K562 (cell line): ENCODE results near the gene TMSB4X. TPM values are rescaled to one million over a fixed set of nuclear protein-coding genes. Genes with fewer than 3 reads are reported as not detected.

Experiments
- ATAC-seq: fragments of 200-7000 bp; cut with Tn5 transposase; 3 replicates; pipeline ENCODE4 v1.9.1; 2020; ENCODE audit warnings: moderate library complexity
- BruUV-seq: library from RNA; stranded (reverse); fragments of 400-500 nt; replicated peaks from 2 replicates; lab custom pipeline; 2021; lab: Mats Ljungman, UMichigan
- CTCF ChIA-PET: fragments of 300-600 bp; formaldehyde crosslinking; extraction: SDS; loops from one replicate; lab custom pipeline; 2021; ENCODE audit warnings: low intra/inter-chr PET ratio; lab: Yijun Ruan, JAX
- POLR2A ChIA-PET: fragments of 300-600, 350-650 bp; sonication (Branson Sonifier 250); formaldehyde crosslinking; extraction: SDS; loops from one replicate; lab custom pipeline; 2021; ENCODE audit warnings: antibody characterized with exemption, inconsistent platforms; lab: Yijun Ruan, JAX
- DNase-seq, 4 experiments: peaks; one replicate each; pipeline versions ENCODE4 v3.0.0 to v3.0.0-alpha.2; 2011 to 2018; ENCODE audit warnings: low spot score in 3 of 4, mixed read lengths in 3 of 4; ENCODE audit errors: extremely low read depth in 1 of 4
- FAIRE-seq: peaks from 2 replicates; lab custom pipeline; 2011; peaks lifted over from hg19 to GRCh38; lab: Jason Lieb, UNC
- H2AFZ ChIP-seq: 2 replicates; pipeline ENCODE4 v1.6.0; 2011; ENCODE audit warnings: low read depth, low read length, control low read depth, inconsistent platforms
- H3K27ac ChIP-seq: fragments of 200-600 bp; 3 replicates; pipeline ENCODE4 v1.8.0; 2011; ENCODE audit warnings: low read depth, mild to moderate bottlenecking, control low read depth, inconsistent platforms, low read length, moderate library complexity, mixed read lengths; ENCODE audit errors: extremely low read depth
- H3K27me3 ChIP-seq, 2 experiments: fragments of 300-600 bp in 1 of 2; 2 replicates in 1 of 2; 3 replicates in 1 of 2; pipeline versions ENCODE4 v1.6.0 to v1.8.0; 2011; ENCODE audit warnings: inconsistent platforms in 2 of 2, low read length in 2 of 2, mild to moderate bottlenecking in 1 of 2, mixed read lengths in 1 of 2, moderate library complexity in 1 of 2; ENCODE audit not compliant: control insufficient read depth in 2 of 2, insufficient read depth in 2 of 2
- H3K36me3 ChIP-seq: fragments of 300-600 bp; 3 replicates; pipeline ENCODE4 v1.8.0; 2011; ENCODE audit warnings: mild to moderate bottlenecking, low read length, inconsistent platforms; ENCODE audit not compliant: control insufficient read depth, insufficient read depth
- H3K4me1 ChIP-seq, 2 experiments: fragments of 200-600 bp in 1 of 2; replicated peaks in 1 of 2; 2 replicates in 1 of 2; 3 replicates in 1 of 2; pipeline versions ENCODE4 v1.5.1 to v1.8.0; 2011; ENCODE audit warnings: inconsistent platforms in 2 of 2, low read length in 2 of 2, mild to moderate bottlenecking in 1 of 2, mixed read lengths in 1 of 2, moderate library complexity in 1 of 2; ENCODE audit not compliant: control insufficient read depth in 2 of 2, insufficient read depth in 2 of 2
- H3K4me2 ChIP-seq: 2 replicates; pipeline ENCODE4 v1.6.1; 2011; ENCODE audit warnings: low read length, control low read depth, inconsistent platforms, mixed read lengths; ENCODE audit not compliant: insufficient read depth
- H3K4me3 ChIP-seq: fragments of 200-600 bp; sonication (generic), shearing (Covaris generic); 2 replicates; pipeline ENCODE4 v1.5.1; 2016; ENCODE audit warnings: control low read depth, inconsistent platforms
- H3K79me2 ChIP-seq: fragments of 200-600 bp; 3 replicates; pipeline ENCODE4 v1.8.0; 2011; ENCODE audit warnings: low read length, inconsistent platforms; ENCODE audit not compliant: control insufficient read depth, insufficient read depth
- H3K9ac ChIP-seq, 2 experiments: 2 replicates each; pipeline versions ENCODE4 v1.6.0 to v1.6.1; 2011; ENCODE audit warnings: low read depth in 2 of 2, low read length in 2 of 2, control low read depth in 1 of 2, inconsistent platforms in 1 of 2, mild to moderate bottlenecking in 1 of 2, mixed read lengths in 1 of 2; ENCODE audit not compliant: insufficient read depth in 1 of 2
- H3K9me1 ChIP-seq: one replicate; pipeline ENCODE4 v1.6.0; 2011; ENCODE audit warnings: inconsistent platforms, mild to moderate bottlenecking, low read length, moderate library complexity; ENCODE audit not compliant: control insufficient read depth, insufficient read depth
- H3K9me3 ChIP-seq: replicated peaks from 2 replicates; pipeline ENCODE4 v1.5.1; 2011; ENCODE audit warnings: low read depth, low read length, inconsistent platforms; ENCODE audit not compliant: control insufficient read depth, insufficient read depth
- H4K20me1 ChIP-seq: replicated peaks from 2 replicates; pipeline ENCODE4 v1.6.1; 2011; ENCODE audit warnings: low read length, inconsistent platforms, mixed read lengths; ENCODE audit not compliant: control insufficient read depth, insufficient read depth
- C11orf30 ChIP-seq: fragments of 450-650 bp; IDR thresholded peaks from 2 replicates; pipeline ENCODE4 v1.6.1; 2016; ENCODE audit warnings: low read depth, mild to moderate bottlenecking
- CEBPB ChIP-seq: fragments of 450-650 bp; IDR thresholded peaks from 2 replicates; pipeline ENCODE4 v1.6.1; 2016; ENCODE audit warnings: missing genetic modification characterization, missing compliant biosample characterization
- ESRRA ChIP-seq: fragments of 450-650 bp; IDR thresholded peaks from 2 replicates; pipeline ENCODE4 v1.6.1; 2014; ENCODE audit warnings: low read depth, mild to moderate bottlenecking, moderate library complexity, borderline replicate concordance
- FOXM1 ChIP-seq, 2 experiments: fragments of 450-650 bp in 1 of 2; sonication (generic) in 1 of 2; formaldehyde crosslinking in 1 of 2; IDR thresholded peaks; 2 replicates each; pipeline versions ENCODE4 v1.6.1 to v1.9.0; 2017 to 2022; ENCODE audit warnings: low read depth in 2 of 2, mild to moderate bottlenecking in 2 of 2, missing genetic modification reagents in 1 of 2, moderate library complexity in 1 of 2
- KLF13 ChIP-seq: fragments of 450-650 bp; IDR thresholded peaks from 2 replicates; pipeline ENCODE4 v1.6.1; 2016; ENCODE audit warnings: missing genetic modification characterization, low read depth, mild to moderate bottlenecking, missing compliant biosample characterization, moderate library complexity, borderline replicate concordance
- MCM2 ChIP-seq: fragments of 450-650 bp; IDR thresholded peaks from 2 replicates; pipeline ENCODE4 v1.6.1; 2017; ENCODE audit warnings: low read depth, mild to moderate bottlenecking
- NFE2 ChIP-seq: IDR thresholded peaks from 2 replicates; pipeline ENCODE4 v1.6.1; 2014; ENCODE audit warnings: antibody characterized with exemption, low read depth
- NR2C1 ChIP-seq, 2 experiments: fragments of 450-650 bp; IDR thresholded peaks; 2 replicates each; pipeline ENCODE4 v1.6.1; 2017; ENCODE audit warnings: mild to moderate bottlenecking in 2 of 2, antibody characterized with exemption in 1 of 2, inconsistent platforms in 1 of 2, missing compliant biosample characterization in 1 of 2, missing genetic modification characterization in 1 of 2
- RBM25 ChIP-seq: fragments of 200-400 bp; formaldehyde crosslinking; IDR thresholded peaks from 2 replicates; pipeline ENCODE4 v1.6.1; 2018; ENCODE audit warnings: low read length, low read depth, moderate library complexity; ENCODE audit not compliant: severe bottlenecking
- RCOR1 ChIP-seq, 2 experiments: IDR thresholded peaks; 2 replicates each; pipeline ENCODE4 v1.6.1; 2012; ENCODE audit warnings: low read depth in 2 of 2, low read length in 2 of 2, borderline replicate concordance in 1 of 2, improper control_type of control experiment in 1 of 2
- SIX5 ChIP-seq, 2 experiments: IDR thresholded peaks; 2 replicates each; pipeline ENCODE4 v1.6.1; 2011; ENCODE audit warnings: low read length in 2 of 2, borderline replicate concordance in 1 of 2, low read depth in 1 of 2, mild to moderate bottlenecking in 1 of 2, moderate library complexity in 1 of 2; ENCODE audit not compliant: insufficient read depth in 1 of 2
- SOX6 ChIP-seq: fragments of 450-650 bp; IDR thresholded peaks from 2 replicates; pipeline ENCODE4 v1.6.1; 2014; ENCODE audit warnings: mild to moderate bottlenecking
- SPI1 ChIP-seq: IDR thresholded peaks from 2 replicates; pipeline ENCODE4 v1.6.1; 2011; ENCODE audit warnings: low read depth, low read length, control low read depth, borderline replicate concordance
- ZNF134 ChIP-seq: fragments of 250-450 bp; sonication (Bioruptor Pico); conservative IDR thresholded peaks from 2 replicates; pipeline ENCODE4 v1.4.0; 2020
- ZNF23 ChIP-seq: fragments of 250-450 bp; sonication (Bioruptor Pico); IDR thresholded peaks from 2 replicates; pipeline ENCODE4 v1.4.0; 2020; ENCODE audit warnings: mild to moderate bottlenecking
- ZNF384 ChIP-seq: IDR thresholded peaks from 2 replicates; pipeline ENCODE4 v1.6.1; 2012; ENCODE audit warnings: low read depth, low read length, improper control_type of control experiment
- WGBS: fragments of 100-300 bp; shearing (Covaris generic); methylation state at CpG from one replicate; pipeline ENCODE4 v1.1.6; 2016; ENCODE audit warnings: low coverage, mixed read lengths; ENCODE audit not compliant: insufficient coverage; ENCODE audit errors: missing lambda C conversion rate; 5-methylcytosine and 5-hydroxymethylcytosine counted together
- in situ Hi-C: fragments of 300-500 bp; cut with MboI; formaldehyde crosslinking; loops from 4 replicates; pipeline ENCODE4 v1.15.0; 2018; ENCODE audit warnings: inconsistent platforms, mixed read lengths
- intact Hi-C: fragments of 100-400 bp; cut with micrococcal nuclease; formaldehyde crosslinking; loops from 2 replicates; pipeline ENCODE4 v1.14.2; 2022
- polyA plus RNA-seq, 8 experiments: library from polyadenylated mRNA; depleted of rRNA in 4 of 8; stranded (reverse) in 5 of 8; unstranded in 3 of 8; fragments of >200 nt; fragmentation: Nextera tagmentation in 2 of 8; fragmentation: Illumina TruSeq in 1 of 8; extraction: Ambion mirVana in 2 of 8; extraction: Trizol in 1 of 8; gene quantifications; 2 replicates each; pipeline versions ENCODE4 v1.2.1 to v1.2.3, GENCODE V29; 2011 to 2014; ENCODE audit warnings: inconsistent platforms in 1 of 8, missing spikeins in 1 of 8
- total RNA-seq, 7 experiments: library from RNA; depleted of rRNA in 6 of 7; stranded (reverse); fragments of >200 nt in 6 of 7; fragmentation: Illumina TruSeq in 2 of 7; extraction: Trizol in 2 of 7; gene quantifications; 2 replicates each; pipeline versions ENCODE4 v1.2.1 to v1.2.3, GENCODE V29; 2011 to 2021; ENCODE audit warnings: low replicate concordance in 1 of 7

The TMSB4X gene
- total and polyA plus RNA-seq, 9 of the 15 experiments (the other 6 are each of a cell fraction or from before 2014, with no cell fraction given) = 1,035 to 2,035 (median 1,529) TPM

DNA sequence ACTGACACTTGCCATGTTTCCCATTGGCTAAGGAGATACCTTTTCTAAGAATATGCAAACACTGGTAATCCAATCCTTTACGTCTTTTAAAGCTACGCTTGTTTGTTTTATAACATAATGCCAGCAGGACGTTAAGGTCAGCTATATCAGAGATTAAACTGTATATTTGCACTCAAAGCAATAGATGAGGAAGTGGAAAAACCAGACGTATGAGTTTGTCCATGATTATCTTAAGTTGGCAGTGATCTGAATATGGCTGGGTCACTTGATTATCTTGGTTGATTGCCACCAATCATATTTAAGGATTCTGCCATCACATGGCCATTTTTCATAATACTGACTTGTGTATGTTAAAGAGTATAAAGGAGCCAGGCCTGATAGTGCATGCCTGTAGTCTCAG, 19.4 kb downstream of the TMSB4X start:
- Histone ChIP-seq H3K9me1 (no peaks in the 10 kb centered on the region), H3K4me3 (no peak overlapping the region), H3K27ac (no peak overlapping the region), H3K27me3 (no peaks in the 10 kb centered on the region), H4K20me1 (no peaks in the 10 kb centered on the region), H2AFZ (no peak overlapping the region), H3K9me3 (no peaks in the 10 kb centered on the region), H3K36me3 (no peaks in the 10 kb centered on the region), H3K4me1 (peaks cover 0 to 2% of the 10 kb centered on the region in 2 experiments; a peak in 3 of 5 replicates), H3K4me2 (no peak overlapping the region), H3K9ac (no peak overlapping the region), H3K79me2 (no peaks in the 10 kb centered on the region)
- intact Hi-C loops (no loop called here), in situ Hi-C loops (no loop called here)
- CTCF ChIA-PET = no interaction called here
- BruUV-seq = no TSS peak
- no peak for FAIRE-seq
- no peak for ATAC-seq
- POLR2A ChIA-PET = interaction anchor here (0.8 to 0.9 kb wide), 2 partner anchors 16 to 64 kb away, joined by 3 read pairs; no protein-coding TSS in a partner anchor
- peak; percentile 7; the same call in 1 of the 2 replicates for TF ChIP-seq SPI1
- TF ChIP-seq ZNF23 (CRISPR knock-in tag) = no peak
- DNase-seq = no peak
- 19% methylated on average over 4 of the region's 4 CpGs for WGBS

DNA sequence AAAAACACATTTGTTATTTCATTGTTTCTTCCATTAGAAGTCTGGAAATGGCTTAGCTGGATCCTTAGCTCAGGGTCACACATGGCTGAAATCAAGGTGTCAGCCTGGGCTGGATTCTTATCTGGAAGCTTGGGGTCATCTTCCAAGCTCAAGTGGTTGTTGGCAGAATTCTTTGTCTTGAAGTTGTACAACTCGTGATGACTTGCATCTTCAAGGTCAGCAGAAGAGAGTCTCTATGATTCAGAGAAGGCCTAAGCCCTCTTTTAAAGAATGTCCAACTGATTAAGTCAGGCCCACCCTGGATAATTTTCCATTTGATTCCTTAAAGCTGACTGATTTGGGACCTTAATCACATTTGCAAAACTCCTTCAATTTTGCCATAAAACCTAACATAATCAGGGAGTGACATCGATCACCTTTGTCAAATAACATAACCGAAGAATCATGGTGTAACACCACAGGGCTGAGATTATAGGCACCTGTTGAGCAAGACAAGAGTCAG, 22.1 kb downstream of the TMSB4X start:
- peaks cover 0 to 2% of the 10 kb centered on the region in 2 experiments; a peak in 2 of 5 replicates for H3K4me1 ChIP-seq
- H2AFZ ChIP-seq = no peak overlapping the region
- H3K4me2 ChIP-seq = no peak overlapping the region
- intact Hi-C loops (no loop called here), in situ Hi-C loops (no loop called here)
- CTCF ChIA-PET = no interaction called here
- H3K79me2 ChIP-seq = no peaks in the 10 kb centered on the region
- ATAC-seq (no peak), FAIRE-seq (no peak), DNase-seq (no peak)
- POLR2A ChIA-PET = no interaction called here
- H3K27ac ChIP-seq = no peak overlapping the region
- no peaks in the 10 kb centered on the region for H3K27me3 ChIP-seq
- 55% methylated on average over 3 of the region's 3 CpGs for WGBS
- no peaks in the 10 kb centered on the region for H4K20me1 ChIP-seq
- H3K9me1 ChIP-seq = no peaks in the 10 kb centered on the region
- no peaks in the 10 kb centered on the region for H3K9me3 ChIP-seq
- BruUV-seq = no TSS peak
- no peak overlapping the region for H3K9ac ChIP-seq
- no peaks in the 10 kb centered on the region for H3K36me3 ChIP-seq
- H3K4me3 ChIP-seq = no peak overlapping the region
- TF ChIP-seq C11orf30 (peak; percentile 60), ZNF384 (no peak), KLF13 (tag) (no peak), NR2C1 (IDR thresholded peaks at IDR 0.05) (no peak), NR2C1 (tag; IDR thresholded peaks at IDR 0.05) (peak; percentile 42; the same call in 1 of the 2 replicates), CEBPB (tag) (0 out of 2 replicates have a peak, but pooled peaks have one; percentile 15), ESRRA (peak; percentile 67), SOX6 (peak; percentile 62), NFE2 (peak; percentile 54), SIX5 (IDR thresholded peaks at IDR 0.05; ENCODE audit: borderline replicate concordance in 1 of 2, insufficient read depth in 1 of 2, low read depth in 1 of 2, low read length in 2 of 2) (no peak), MCM2 (no peak), RBM25 (peak; percentile 33), FOXM1 (IDR thresholded peaks at IDR 0.05; ENCODE audit: low read depth) (peak; percentile 17; the same call in 1 of the 2 replicates), FOXM1 (CRISPR knock-in tag; IDR thresholded peaks at IDR 0.05; ENCODE audit: low read depth) (no peak), ZNF134 (CRISPR knock-in tag) (peak; percentile 97), RCOR1 (IDR thresholded peaks at IDR 0.05; ENCODE audit: borderline replicate concordance in 1 of 2, low read depth in 2 of 2, low read length in 2 of 2) (0 out of 4 replicates have a peak, but pooled peaks of 1 of the 2 experiments have one; percentile 46)
